ENCODE results near the gene NRP2.

NRP2 gene

GRCh38 chr2:205772983-205773382 is 90.7 kb downstream of the NRP2 start:
- no peak for TF ChIP-seq GATA2 (IDR thresholded peaks at IDR 0.05; ENCODE audit: low read depth, low read length)
- TF ChIP-seq GATA3 (IDR thresholded peaks at IDR 0.05; ENCODE audit: low read depth, low read length), result no peak

GRCh38 chr2:205773989-205774388 is 91.7 kb downstream of the NRP2 start:
- no peak for TF ChIP-seq GATA2 (IDR thresholded peaks at IDR 0.05; ENCODE audit: low read depth, low read length)
- no peak for TF ChIP-seq GATA3 (IDR thresholded peaks at IDR 0.05; ENCODE audit: low read depth, low read length)

- TF ChIP-seq GATA3 (IDR thresholded peaks at IDR 0.05; ENCODE audit: low read depth, low read length) (no peak), GATA2 (IDR thresholded peaks at IDR 0.05; ENCODE audit: low read depth, low read length) (peak; percentile 63)
Measured at GRCh38 chr2:205775097-205775877, 93.0 kb downstream of the NRP2 start.

- TF ChIP-seq GATA2 (IDR thresholded peaks at IDR 0.05; ENCODE audit: low read depth, low read length), result no peak
- no peak for TF ChIP-seq GATA3 (IDR thresholded peaks at IDR 0.05; ENCODE audit: low read depth, low read length)
Measured at GRCh38 chr2:205776139-205776538, 93.8 kb downstream of the NRP2 start.

GRCh38 chr2:205776720-205777119 is 94.4 kb downstream of the NRP2 start:
- TF ChIP-seq GATA3 (IDR thresholded peaks at IDR 0.05; ENCODE audit: low read depth, low read length) (no peak), GATA2 (IDR thresholded peaks at IDR 0.05; ENCODE audit: low read depth, low read length) (no peak)

GRCh38 chr2:205778356-205778755 is 96.1 kb downstream of the NRP2 start:
- TF ChIP-seq GATA3 (IDR thresholded peaks at IDR 0.05; ENCODE audit: low read depth, low read length), result no peak
- TF ChIP-seq GATA2 (IDR thresholded peaks at IDR 0.05; ENCODE audit: low read depth, low read length), result no peak

GRCh38 chr2:205780645-205781044 is 98.3 kb downstream of the NRP2 start:
- TF ChIP-seq GATA3 (IDR thresholded peaks at IDR 0.05; ENCODE audit: low read depth, low read length), result no peak

- TF ChIP-seq GATA3 (IDR thresholded peaks at IDR 0.05; ENCODE audit: low read depth, low read length) (no peak), GATA2 (IDR thresholded peaks at IDR 0.05; ENCODE audit: low read depth, low read length) (no peak)
Measured at GRCh38 chr2:205781244-205781931, 99.1 kb downstream of the NRP2 start.

- no peak for TF ChIP-seq GATA2 (IDR thresholded peaks at IDR 0.05; ENCODE audit: low read depth, low read length)
- no peak for TF ChIP-seq GATA3 (IDR thresholded peaks at IDR 0.05; ENCODE audit: low read depth, low read length)
Measured at GRCh38 chr2:205782941-205783340, 100.6 kb downstream of the NRP2 start.

- no peak for TF ChIP-seq GATA2 (IDR thresholded peaks at IDR 0.05; ENCODE audit: low read depth, low read length)
- no peak for TF ChIP-seq GATA3 (IDR thresholded peaks at IDR 0.05; ENCODE audit: low read depth, low read length)
Measured at GRCh38 chr2:205783872-205784499, 101.7 kb downstream of the NRP2 start.

- TF ChIP-seq GATA2 (IDR thresholded peaks at IDR 0.05; ENCODE audit: low read depth, low read length) (peak; percentile 31; the same call in 1 of the 2 replicates), GATA3 (IDR thresholded peaks at IDR 0.05; ENCODE audit: low read depth, low read length) (no peak; the same call in 1 of the 2 replicates)
Measured at GRCh38 chr2:205785507-205786260, 103.4 kb downstream of the NRP2 start.

GRCh38 chr2:205786976-205787375 is 104.7 kb downstream of the NRP2 start:
- TF ChIP-seq GATA3 (IDR thresholded peaks at IDR 0.05; ENCODE audit: low read depth, low read length), result no peak
- no peak for TF ChIP-seq GATA2 (IDR thresholded peaks at IDR 0.05; ENCODE audit: low read depth, low read length)

- TF ChIP-seq GATA2 (IDR thresholded peaks at IDR 0.05; ENCODE audit: low read depth, low read length) (no peak), GATA3 (IDR thresholded peaks at IDR 0.05; ENCODE audit: low read depth, low read length) (no peak)
Measured at GRCh38 chr2:205787761-205788160, 105.5 kb downstream of the NRP2 start.

- TF ChIP-seq GATA2 (IDR thresholded peaks at IDR 0.05; ENCODE audit: low read depth, low read length) (no peak), GATA3 (IDR thresholded peaks at IDR 0.05; ENCODE audit: low read depth, low read length) (no peak)
Measured at GRCh38 chr2:205789906-205790305, 107.6 kb downstream of the NRP2 start.
